Fibroblast of lung (primary cell): ENCODE results near the gene CCDC102A. TPM values are rescaled to one million over a fixed set of nuclear protein-coding genes. Genes with fewer than 3 reads are reported as not detected.

ENCODE experiments used
- DNase-seq, 2 donors: peaks; one replicate each; pipeline versions ENCODE4 v3.0.0 to v3.0.0-alpha.2; 2010; ENCODE audit warnings: low read depth in 2 of 2
- H2AFZ ChIP-seq: 2 replicates; pipeline ENCODE4 v1.5.1; 2012; ENCODE audit warnings: low read length, control low read depth, inconsistent platforms
- H3K27ac ChIP-seq: 2 replicates; pipeline ENCODE4 v1.5.1; 2011; ENCODE audit warnings: low read length, control low read depth; ENCODE audit not compliant: insufficient read depth
- H3K27me3 ChIP-seq: 2 replicates; pipeline ENCODE4 v1.5.1; 2011; ENCODE audit warnings: mild to moderate bottlenecking, low read length; ENCODE audit not compliant: control insufficient read depth, insufficient read depth
- H3K36me3 ChIP-seq: 2 replicates; pipeline ENCODE4 v1.5.1; 2011; ENCODE audit warnings: low read length; ENCODE audit not compliant: control insufficient read depth, insufficient read depth
- H3K4me1 ChIP-seq: 2 replicates; pipeline ENCODE4 v1.5.1; 2011; ENCODE audit warnings: low read length; ENCODE audit not compliant: control insufficient read depth, insufficient read depth; ENCODE audit errors: extremely low read depth
- H3K4me2 ChIP-seq: 2 replicates; pipeline ENCODE4 v1.5.1; 2011; ENCODE audit warnings: low read length, control low read depth; ENCODE audit not compliant: insufficient read depth; ENCODE audit errors: extremely low read depth
- H3K4me3 ChIP-seq, 4 experiments: fragments of 200-600 bp in 1 of 4; sonication (generic) in 1 of 4; replicated peaks in 1 of 4; 2 replicates each; pipeline ENCODE4 v1.5.1; 2011 to 2016; ENCODE audit warnings: low read length in 4 of 4, low read depth in 3 of 4, mild to moderate bottlenecking in 3 of 4, control low read depth in 2 of 4, inconsistent platforms in 1 of 4, mixed read lengths in 1 of 4; ENCODE audit not compliant: insufficient read depth in 1 of 4; ENCODE audit errors: control extremely low read depth in 1 of 4
- H3K79me2 ChIP-seq: 2 replicates; pipeline ENCODE4 v1.5.1; 2012; ENCODE audit warnings: mild to moderate bottlenecking, low read length, inconsistent platforms; ENCODE audit not compliant: control insufficient read depth, insufficient read depth
- H3K9ac ChIP-seq: 2 replicates; pipeline ENCODE4 v1.5.1; 2011; ENCODE audit warnings: mild to moderate bottlenecking, low read length, control low read depth; ENCODE audit not compliant: insufficient read depth
- H3K9me3 ChIP-seq: 2 replicates; pipeline ENCODE4 v1.5.1; 2012; ENCODE audit warnings: low read depth, low read length; ENCODE audit not compliant: control insufficient read depth, insufficient read depth
- H4K20me1 ChIP-seq: 2 replicates; pipeline ENCODE4 v1.5.1; 2011; ENCODE audit warnings: low read length; ENCODE audit not compliant: control insufficient read depth, insufficient read depth; ENCODE audit errors: extremely low read depth
- EZH2 ChIP-seq: IDR thresholded peaks from 2 replicates; pipeline ENCODE4 v1.5.1; 2012; ENCODE audit warnings: low read length, control low read depth, mild to moderate bottlenecking; ENCODE audit errors: missing control alignments
- polyA plus RNA-seq, 2 donors: library from polyadenylated mRNA; depleted of rRNA in 1 of 2; stranded (reverse) in 1 of 2; unstranded in 1 of 2; fragments of >200 nt; gene quantifications; 2 replicates each; pipeline ENCODE4 v1.2.1, GENCODE V29; 2011 to 2012; ENCODE audit warnings: missing spikeins in 1 of 2
- total RNA-seq: library from RNA; depleted of rRNA; stranded (reverse); fragments of >200 nt; gene quantifications from 2 replicates; pipeline ENCODE4 v1.2.1, GENCODE V29; 2014
- TF ChIP-seq, protein P1 (sequence below), 2 donors: IDR thresholded peaks in 1 of 2; conservative IDR thresholded peaks in 1 of 2; 1 replicate in 1 of 2; 2 replicates in 1 of 2; pipeline ENCODE4 v1.5.1; 2011 to 2012; ENCODE audit warnings: low read length in 2 of 2, control low read depth in 1 of 2, inconsistent platforms in 1 of 2, low read depth in 1 of 2, mild to moderate bottlenecking in 1 of 2

CCDC102A gene
- total and polyA plus RNA-seq, 2 donors (not counting 1 experiment from before 2014, with no cell fraction given), result 7.1 to 16.7 TPM

- Histone ChIP-seq H3K4me3 (no peak overlapping the region), H2AFZ (no peak overlapping the region), H3K9ac (no peak overlapping the region), H3K79me2 (no peaks in the 10 kb centered on the region), H4K20me1 (no peaks in the 10 kb centered on the region), H3K4me1 (no peaks in the 10 kb centered on the region), H3K4me2 (no peak overlapping the region), H3K27ac (no peak overlapping the region), H3K36me3 (no peaks in the 10 kb centered on the region), H3K9me3 (no peaks in the 10 kb centered on the region), H3K27me3 (peaks cover 5% of the 10 kb centered on the region)
- TF ChIP-seq, protein P1, sequence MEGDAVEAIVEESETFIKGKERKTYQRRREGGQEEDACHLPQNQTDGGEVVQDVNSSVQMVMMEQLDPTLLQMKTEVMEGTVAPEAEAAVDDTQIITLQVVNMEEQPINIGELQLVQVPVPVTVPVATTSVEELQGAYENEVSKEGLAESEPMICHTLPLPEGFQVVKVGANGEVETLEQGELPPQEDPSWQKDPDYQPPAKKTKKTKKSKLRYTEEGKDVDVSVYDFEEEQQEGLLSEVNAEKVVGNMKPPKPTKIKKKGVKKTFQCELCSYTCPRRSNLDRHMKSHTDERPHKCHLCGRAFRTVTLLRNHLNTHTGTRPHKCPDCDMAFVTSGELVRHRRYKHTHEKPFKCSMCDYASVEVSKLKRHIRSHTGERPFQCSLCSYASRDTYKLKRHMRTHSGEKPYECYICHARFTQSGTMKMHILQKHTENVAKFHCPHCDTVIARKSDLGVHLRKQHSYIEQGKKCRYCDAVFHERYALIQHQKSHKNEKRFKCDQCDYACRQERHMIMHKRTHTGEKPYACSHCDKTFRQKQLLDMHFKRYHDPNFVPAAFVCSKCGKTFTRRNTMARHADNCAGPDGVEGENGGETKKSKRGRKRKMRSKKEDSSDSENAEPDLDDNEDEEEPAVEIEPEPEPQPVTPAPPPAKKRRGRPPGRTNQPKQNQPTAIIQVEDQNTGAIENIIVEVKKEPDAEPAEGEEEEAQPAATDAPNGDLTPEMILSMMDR (conservative IDR thresholded peaks at IDR 0.05 in 1 of 2, IDR thresholded peaks at IDR 0.05 in 1 of 2; ENCODE audit: low read depth in 1 of 2, low read length in 2 of 2), result no peak
- TF ChIP-seq EZH2, result no peak
- DNase-seq, result no peak
Measured at GRCh38 chr16:57512296-57513001, 23.9 kb downstream of the CCDC102A start.

DNA sequence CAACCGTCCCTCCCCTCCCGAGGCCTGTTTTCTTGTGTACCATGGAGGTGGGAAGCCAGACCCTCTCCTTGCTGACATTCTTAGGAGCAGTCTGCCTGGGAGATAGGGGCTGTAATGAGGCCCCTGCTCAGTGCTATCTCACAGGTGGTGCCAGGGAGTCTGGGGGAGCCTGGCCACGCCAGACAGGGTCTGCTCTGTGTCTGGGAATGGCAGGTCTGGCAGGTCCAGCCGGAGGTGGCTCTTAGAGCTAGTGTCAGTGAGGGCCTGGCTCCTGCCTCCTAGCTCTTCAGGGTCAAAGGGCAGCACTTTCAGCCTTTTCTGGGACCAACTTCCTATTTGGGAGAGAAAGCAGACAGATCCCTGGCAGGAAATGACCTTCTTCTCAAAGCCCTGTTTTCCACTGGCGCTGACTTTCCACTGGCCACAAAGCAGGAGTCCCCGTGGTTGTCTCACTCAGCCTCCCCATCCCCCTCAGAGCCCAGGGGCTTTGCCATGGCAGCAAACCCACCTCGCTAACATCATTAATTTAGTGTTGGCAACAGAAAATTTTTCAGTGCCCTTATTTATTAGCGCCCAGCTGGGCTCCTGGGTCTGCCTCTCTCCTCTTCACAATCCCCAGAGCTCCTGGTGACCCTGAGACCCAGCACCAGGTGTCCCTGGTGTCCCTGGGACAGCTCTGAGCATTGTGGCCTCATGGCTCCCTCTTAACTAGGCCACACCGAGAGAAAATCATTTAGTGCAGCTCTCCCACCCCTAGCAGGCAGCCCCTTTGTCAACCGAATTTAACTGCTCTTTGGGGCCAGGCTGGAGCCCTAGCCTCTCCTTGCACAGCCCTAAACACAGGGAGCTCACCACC is 26.1 kb downstream of the CCDC102A start:
- Histone ChIP-seq H2AFZ (no peak overlapping the region), H3K9ac (no peak overlapping the region), H3K4me1 (no peaks in the 10 kb centered on the region), H3K4me2 (no peak overlapping the region), H3K4me3 (no peak overlapping the region), H3K9me3 (no peaks in the 10 kb centered on the region), H3K79me2 (no peaks in the 10 kb centered on the region), H4K20me1 (no peaks in the 10 kb centered on the region), H3K36me3 (no peaks in the 10 kb centered on the region), H3K27ac (no peak overlapping the region), H3K27me3 (peaks cover 7% of the 10 kb centered on the region)
- TF ChIP-seq EZH2, result no peak
- TF ChIP-seq, protein P1 (conservative IDR thresholded peaks at IDR 0.05 in 1 of 2, IDR thresholded peaks at IDR 0.05 in 1 of 2; ENCODE audit: low read depth in 1 of 2, low read length in 2 of 2), result no peak
- DNase-seq, result no peak

- no peak for DNase-seq
- Histone ChIP-seq H3K4me3 (no peak overlapping the region), H4K20me1 (no peaks in the 10 kb centered on the region), H3K27me3 (peaks cover 7% of the 10 kb centered on the region), H3K4me2 (no peak overlapping the region), H3K27ac (no peak overlapping the region), H3K36me3 (no peaks in the 10 kb centered on the region), H3K4me1 (no peaks in the 10 kb centered on the region), H2AFZ (no peak overlapping the region), H3K9me3 (no peaks in the 10 kb centered on the region), H3K79me2 (no peaks in the 10 kb centered on the region), H3K9ac (no peak overlapping the region)
- TF ChIP-seq EZH2, result no peak
- TF ChIP-seq, protein P1 (conservative IDR thresholded peaks at IDR 0.05 in 1 of 2, IDR thresholded peaks at IDR 0.05 in 1 of 2; ENCODE audit: low read depth in 1 of 2, low read length in 2 of 2), result no peak
Measured at GRCh38 chr16:57509231-57509923, 27.0 kb downstream of the CCDC102A start.
